Mesenteric fat pad (tissue), 1 donor: ENCODE results near the gene GYPA. TPM values are rescaled to one million over a fixed set of nuclear protein-coding genes. Genes with fewer than 3 reads are reported as not detected.
"Not testable (repeated sequence)": the region's sequence is repeated elsewhere in the genome, so short reads cannot be mapped to it uniquely, and the experiment has no call there.

ENCODE experiments used
- DNase-seq: peaks from one replicate; pipeline ENCODE4 v3.0.0-alpha.2; 2020; ENCODE audit warnings: low spot score
- long read RNA-seq: library from polyadenylated mRNA; unstranded; transcript quantifications from one replicate; pipeline ENCODE4 v2.0.0, GENCODE V29; 2020
- total RNA-seq: library from RNA; stranded (reverse); fragmentation: NEBNext Ultra II Directional; extraction: Animal tissue kit (Norgen Biotek cat#: 25700); gene quantifications from one replicate; pipeline ENCODE4 v1.2.1, GENCODE V29; 2021
- donor health status: DM: yes; HTN: yes; CAD: no.

The GYPA gene
- not detected for total RNA-seq
- long read RNA-seq, result 0 reads

DNA sequence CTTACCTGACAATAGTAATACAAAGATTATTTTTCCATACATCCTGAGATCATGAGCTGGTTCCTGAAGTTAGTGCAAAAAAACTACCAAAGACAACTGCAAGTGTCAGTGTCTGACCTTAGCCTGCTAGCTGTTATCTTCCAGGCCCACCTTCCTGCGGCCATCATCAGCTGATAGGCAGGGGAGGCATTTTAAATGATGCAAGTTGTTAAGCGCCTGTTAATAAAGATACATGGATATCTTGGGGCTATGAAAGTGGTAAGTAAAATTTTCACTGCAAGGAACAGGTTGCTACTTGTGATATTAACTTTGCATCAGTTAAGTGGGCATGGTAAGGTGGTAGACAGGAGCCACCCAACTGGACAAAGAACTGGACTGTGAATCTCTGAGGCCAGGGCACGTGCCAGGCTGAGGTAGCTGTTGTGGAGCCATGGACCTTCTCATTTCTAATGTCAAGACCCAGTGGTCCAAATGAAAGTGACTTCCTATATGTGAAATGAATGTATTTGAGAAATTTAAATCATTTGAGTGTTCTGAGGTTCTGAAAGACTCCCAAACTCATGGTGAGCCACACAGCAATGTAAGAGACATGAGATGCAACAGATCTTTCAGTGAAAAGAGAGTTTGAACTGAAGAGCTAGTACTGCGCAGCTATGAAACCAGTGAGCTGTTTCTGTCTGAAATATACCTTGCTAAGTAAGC, at the start of gene GYPA:
GYPA (minus strand) TSS at position 125 of the 702 bp plus-strand sequence; CDS start at position 42, 83 bp downstream.
- not testable (repeated sequence) for DNase-seq

DNA sequence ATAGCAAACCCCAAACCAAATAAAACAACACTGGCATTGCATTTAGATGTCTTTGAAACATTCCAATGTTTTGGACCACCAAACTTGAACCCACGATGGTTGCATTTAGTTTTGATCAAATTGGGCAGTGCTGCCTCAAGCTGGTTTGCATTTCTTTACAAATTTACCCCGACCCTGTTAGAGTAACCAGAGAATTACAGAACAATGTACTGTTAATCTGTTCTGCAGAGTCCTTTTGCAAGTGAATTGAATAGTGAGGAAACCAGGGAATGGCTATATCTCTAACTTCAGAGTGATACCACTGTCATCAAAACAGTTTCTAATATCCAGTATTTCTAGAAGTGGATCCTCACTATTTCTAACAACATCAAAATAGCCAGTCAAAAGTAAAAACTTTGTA, 49.5 kb upstream of the GYPA start:
- DNase-seq, result no peak

DNA sequence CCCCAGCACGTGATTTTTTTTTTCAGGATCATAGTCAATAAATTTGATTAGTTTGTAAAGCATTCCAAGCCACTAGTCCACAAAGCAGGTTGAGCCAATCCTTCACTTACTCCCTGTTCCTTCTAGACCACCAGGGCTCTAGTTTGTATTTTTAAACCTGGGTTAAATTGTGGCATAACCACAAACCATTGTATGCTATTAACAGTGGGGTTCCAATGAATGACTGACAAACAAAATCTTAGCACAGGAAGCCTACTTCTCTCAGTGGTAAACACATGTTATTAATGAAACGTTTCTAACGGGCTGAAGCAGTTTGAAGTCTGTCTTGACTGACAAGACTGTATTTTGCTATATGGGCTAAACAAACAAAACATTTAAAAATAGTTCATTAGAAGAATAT, 48.6 kb upstream of the GYPA start:
- no peak for DNase-seq

DNA sequence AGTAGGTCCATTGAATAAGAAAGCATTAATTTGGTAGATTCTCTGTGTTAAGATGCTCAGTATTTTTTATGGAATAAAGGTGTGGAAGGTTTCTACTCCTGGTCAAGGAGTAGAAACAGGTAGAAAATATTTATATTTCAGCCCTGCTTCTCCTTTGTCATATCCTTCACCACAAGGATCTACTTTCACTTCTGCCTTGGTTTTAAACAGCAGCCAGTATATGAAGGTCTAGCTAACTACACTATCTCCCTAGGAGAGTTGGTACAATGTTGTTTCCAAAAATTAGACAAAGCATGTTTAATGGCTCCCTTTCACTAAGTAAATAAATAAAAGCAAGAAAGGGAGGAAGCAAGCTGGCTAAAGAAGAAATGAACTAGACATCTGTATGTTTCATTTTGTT, 44.6 kb upstream of the GYPA start:
- no peak for DNase-seq

DNA sequence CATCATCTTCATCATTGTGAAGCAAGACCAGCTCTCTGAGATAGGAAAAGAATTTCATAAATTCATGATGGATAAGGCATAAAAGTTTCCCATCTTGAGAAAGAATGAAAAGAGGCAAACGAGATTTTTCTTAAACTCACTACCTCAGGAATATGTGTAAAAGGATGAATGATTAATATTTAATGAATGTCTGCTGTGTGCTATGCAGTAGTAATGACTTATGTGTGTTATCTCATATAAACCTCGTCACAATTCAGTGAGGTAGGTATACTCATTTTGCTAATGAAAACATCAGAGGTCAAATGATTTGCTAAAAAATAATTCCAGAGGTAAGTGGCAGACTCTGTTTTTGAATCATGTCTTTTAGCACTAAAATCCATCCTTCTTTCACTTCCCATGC, 42.6 kb upstream of the GYPA start:
- no peak for DNase-seq

DNA sequence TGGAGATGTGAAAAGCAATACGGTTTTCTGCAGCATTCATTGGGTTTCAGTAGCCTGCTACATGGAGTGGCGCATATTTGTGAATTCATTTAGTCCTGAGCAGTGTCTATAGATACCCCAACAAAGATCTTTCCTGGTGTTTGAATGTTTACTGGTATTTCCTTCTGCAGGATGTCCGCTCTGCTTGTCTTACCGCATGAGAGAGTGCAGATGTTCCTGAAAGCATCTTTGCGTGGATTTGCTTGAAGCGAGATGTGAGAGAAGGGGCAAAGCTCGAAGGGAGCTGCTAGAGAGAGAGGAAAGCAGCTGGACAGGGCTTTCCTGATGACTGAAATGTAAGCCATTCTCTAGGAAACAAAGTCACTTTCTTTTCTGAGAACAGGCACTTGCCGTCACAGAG, 40.9 kb upstream of the GYPA start:
- DNase-seq, result no peak

DNA sequence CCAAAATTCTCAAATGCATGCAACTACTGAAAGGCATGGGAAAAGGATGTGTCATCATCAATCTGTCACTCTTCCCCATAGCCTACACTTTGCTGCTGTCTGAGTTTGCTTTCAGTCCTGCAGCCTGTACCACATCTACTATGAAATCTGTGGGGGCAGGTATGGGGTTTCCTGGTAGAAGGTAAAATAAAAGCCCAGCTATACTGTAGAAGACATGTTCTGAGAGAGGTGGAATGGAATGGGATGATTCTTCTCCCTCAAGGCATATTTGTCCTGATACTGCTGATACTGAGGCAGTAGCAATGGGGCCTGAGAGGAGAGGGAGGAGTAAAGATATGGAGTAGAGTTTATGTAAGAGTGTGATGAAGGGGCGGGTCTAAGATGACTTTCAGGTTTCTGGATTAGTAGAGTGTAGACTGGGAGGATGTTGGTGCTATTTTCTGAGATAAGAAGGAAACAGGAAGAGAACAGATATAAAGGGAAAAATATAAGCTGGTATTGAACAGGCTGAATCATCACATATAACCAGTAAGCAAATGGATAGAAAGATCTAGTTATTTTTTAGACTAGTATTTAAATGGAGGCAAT, 38.7 kb upstream of the GYPA start:
- no peak for DNase-seq

DNA sequence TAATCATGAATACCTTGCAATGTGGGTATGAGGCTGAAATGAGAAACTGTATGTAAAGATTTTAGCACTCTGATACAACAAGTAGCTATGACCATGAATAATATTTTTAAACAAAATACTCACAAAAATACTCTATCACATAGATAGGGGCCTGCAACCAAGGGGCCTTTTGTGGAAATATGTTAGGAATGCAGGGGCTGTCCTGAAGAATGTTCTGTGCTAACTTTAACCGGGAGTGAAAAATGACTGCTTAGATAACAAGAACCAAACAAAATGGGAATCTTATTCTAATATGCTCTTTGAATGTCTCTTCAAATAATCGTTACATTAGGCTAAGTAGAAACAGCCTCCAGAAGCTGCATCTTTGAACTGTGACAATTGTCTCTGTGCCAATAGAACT, 37.9 kb upstream of the GYPA start:
- DNase-seq, result no peak

DNA sequence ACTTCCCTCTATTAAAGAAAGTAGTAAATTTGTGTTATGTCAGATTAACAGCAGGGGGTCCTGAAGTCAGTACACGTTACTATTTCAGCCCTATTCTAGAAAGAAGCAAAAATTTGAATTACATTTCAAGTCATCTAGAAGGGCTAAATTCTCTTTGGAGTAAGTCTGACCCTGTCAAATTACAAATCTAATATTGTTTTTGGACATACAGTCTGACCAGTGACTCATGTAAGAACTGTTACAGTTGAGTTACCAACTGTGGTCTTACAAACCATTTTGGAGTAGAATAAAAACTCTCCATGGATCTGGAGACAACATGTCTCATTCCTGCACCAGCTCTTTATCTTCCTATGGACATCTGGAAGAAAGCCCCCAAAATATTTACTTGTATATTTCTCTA, 36.0 kb upstream of the GYPA start:
- DNase-seq, result no peak

DNA sequence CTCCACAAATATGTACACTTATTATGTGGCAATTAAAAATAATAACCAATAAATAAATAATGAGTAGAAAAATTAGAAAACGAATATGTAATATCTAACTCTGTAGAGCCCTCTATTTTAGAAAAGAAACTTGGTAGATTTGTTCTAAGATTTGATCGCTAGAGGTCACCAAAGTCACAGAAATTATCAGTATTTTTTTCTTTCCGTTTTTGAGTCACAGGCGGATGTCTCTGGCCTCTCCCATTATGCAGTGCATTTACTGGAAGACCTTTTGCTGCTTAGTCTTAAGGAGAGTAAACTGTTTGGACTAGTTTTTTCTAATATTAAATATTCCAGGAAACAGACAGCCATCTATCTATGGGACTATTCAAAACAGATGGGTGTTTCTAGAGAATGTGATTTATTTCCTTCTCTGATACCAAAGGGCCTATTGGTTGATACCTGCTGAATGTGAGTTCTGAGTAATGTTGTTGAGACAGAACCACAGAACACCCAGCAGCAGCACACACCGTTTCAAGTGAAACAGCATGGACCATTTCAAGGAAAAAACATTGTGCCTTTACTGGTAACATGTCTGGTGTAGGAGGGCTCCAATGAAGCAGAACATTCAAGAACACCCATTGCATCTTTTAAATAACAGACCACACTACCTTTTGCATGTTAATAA, 34.0 kb upstream of the GYPA start:
- DNase-seq, result no peak

DNA sequence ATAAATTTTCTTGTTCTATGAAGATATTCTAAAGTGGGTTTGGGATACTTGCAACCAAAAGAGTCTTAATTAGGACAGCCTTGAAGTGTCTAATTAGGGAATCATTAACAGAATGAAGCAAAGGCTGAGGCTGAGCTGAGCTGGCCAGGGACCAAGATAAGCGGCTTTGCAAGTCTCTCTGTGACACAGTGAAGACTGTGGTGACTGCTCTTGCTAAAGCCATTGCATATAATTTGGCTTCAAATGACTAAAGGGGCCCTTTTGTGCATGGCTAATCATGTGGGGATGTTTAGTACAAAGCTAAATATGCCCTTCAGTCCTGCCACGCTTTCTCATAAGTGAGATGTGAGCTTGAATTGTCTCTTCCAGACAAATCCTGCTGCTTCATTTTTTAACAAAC, 31.2 kb upstream of the GYPA start:
- DNase-seq, result no peak

DNA sequence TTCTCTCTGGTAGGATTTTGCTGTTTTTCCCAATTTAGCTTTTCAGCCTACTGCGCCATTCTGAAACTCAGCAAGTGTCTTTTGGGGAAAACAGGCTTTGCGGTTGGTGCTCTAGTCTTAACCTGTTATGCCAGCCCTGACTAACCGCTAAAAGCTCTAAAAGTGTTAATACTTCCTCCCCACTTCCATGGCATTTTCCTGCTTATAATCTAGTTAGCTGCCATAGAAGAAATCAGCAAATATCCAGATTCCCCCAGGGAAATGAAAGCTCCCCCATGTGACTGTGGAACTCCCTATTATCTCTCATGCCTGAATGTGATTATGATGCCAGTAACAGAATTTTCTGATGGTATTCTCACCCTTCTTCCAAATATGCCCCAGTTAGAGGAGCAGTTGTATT, 28.7 kb upstream of the GYPA start:
- DNase-seq, result no peak

DNA sequence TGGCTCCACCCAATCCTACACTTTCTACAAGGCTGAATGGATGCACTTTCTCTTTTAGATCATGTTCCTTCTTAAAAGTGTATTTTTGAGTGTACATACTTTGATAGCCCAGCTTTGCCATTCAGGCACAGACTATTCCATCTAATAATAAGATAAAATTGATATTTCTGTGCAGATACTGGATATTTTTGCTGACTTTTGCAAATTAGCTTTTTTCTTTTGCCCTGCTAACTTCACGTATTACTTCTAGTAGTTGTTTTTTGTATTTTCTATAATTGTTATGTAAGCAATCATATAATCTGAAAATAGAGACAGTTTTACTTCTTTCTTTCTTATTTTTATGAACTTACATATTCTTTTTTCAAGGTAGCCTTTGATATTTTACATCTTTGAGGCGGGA, 13.5 kb upstream of the GYPA start:
- DNase-seq, result no peak

DNA sequence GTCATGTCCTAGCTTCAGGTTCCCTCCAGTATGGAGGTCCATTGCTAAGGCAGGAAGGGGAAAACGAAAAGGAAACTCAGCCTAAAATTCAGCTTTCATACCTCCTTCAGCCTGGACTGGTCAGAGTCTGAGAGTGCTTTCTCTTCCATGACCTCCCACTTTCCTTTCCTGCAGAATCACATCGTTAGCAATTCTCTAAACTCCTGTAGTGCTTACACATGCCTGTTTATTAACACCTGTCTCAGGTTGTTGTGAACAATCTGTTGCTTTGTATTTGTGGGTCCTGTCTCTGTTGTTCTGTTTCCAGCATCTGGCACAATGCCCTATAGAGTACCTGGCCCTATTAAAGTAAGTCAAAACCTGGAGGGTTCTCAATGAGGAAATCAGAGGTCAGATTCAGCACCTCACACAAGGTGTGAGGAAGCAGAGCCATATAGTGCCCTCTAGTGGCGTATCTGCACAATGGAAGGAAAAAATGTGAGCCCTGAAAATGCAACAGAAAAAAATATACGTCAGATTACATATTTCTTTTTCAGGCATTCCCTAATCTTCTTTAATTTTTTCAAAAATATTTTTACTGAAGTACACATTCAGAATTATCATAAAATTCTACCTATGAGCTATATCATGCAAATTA, 2.3 kb upstream of the GYPA start:
- DNase-seq, result not testable (repeated sequence)

DNA sequence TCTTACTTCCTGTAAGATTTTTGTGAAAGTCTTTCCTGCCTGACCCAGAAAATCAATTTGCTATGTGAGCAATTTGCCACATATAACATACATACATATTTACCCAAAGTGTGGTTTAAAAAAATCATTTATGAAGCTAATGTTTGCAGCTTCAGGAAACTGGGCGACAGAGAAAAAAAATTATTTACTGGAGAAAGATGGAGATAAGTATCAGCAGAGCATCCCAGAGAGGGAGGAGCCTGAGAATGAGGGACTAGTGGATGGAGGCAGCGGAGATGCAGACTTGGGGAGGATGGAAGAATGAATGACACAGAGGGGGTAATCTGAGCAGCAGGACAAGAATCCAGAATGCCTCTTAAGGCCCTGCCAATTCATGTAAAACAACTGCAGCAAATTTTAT, 975 bp upstream of the GYPA start:
- no peak for DNase-seq

DNA sequence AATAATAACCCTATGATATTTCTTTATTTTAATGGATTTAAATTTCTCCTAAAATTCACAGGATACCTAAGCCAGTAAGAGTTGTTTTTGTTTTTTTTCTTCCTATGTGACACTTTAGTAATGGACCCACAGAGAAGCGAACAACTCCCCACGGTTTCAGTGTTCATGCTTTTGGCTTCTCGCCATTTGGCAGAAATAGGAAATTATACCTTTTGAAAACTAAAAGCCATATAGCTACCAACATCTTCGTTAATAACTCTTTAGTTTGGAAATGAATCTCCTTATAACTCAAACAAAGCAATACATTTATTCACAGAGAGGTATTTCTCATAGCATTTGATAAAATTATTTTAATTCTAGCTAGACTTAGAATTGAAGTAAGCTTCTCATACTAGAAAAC, 527 bp downstream of the GYPA start:
- not testable (repeated sequence) for DNase-seq

DNA sequence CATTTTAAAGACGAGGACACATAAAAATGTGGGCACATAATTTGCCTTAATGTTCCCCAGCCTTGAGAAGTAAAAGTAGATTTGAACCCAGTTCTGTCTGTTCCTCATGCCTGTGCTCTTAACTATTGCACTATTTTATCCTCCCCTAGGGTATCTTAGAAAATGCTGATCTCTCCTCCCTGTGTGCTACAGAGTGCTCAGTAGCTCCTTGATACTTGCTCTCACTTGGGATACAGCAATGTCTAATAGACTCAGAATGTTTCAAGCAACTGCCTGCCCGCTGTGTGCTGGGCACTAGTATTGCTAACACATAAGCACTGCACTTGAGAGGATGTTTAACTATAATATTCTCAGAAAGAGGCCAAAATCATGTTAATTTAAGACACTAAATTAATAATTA, 971 bp downstream of the GYPA start:
- not testable (repeated sequence) for DNase-seq

DNA sequence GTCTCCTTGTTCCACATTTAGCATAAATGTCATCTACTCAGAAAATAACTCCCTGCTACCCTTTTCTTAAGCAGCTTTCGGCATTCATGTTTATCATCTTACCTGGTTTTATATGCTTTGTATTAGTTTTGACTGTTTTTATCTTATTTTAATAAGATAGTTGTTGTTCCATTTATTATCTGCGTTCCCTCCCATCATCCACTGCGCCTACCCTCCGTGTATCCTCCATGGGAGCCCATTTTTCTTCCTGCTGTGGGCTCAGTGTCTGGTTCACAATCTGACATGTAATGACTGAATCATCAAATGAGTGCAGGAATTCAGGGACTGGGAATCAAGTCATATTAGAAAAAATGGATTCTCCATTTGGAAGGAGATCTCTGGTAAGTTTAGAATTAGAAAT, 2.3 kb downstream of the GYPA start:
- not testable (repeated sequence) for DNase-seq

DNA sequence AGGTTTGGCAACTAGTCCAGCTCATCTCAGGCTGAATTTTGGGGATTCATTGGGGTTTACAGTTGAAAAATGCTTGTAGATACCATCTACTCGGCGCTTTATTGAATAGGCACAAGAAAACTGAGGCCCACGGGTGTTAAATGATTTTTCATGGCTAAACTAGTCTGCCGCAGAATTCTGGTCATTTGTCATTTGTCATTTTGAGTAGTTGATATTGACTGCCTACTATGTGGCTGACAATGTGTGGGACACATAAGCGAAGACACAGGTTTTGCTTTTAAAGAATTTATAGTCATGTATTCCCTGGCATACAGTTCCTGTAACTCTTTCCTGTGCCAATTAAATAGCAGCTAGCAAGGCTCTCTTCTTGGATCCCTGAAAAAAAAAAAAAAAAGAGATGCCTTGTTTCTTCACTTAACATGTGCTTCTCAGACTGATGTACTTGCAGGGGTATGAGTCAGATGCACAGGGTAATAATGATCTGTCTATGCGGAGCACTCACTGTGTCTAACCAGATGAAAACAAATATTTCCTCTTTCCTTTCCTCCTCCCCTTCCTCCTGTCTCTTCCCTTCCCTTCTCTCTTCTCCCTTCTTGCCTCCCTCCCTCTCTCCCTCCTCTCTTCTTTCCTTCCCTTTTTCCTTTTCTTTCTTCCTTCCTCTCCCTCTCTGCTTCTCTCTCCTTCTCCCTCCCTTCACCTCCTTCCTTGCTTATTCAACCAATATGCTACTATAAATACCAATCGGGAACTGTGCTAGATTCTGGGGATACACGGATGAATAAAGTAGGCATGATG, 3.2 kb downstream of the GYPA start:
- DNase-seq, result not testable (repeated sequence)

DNA sequence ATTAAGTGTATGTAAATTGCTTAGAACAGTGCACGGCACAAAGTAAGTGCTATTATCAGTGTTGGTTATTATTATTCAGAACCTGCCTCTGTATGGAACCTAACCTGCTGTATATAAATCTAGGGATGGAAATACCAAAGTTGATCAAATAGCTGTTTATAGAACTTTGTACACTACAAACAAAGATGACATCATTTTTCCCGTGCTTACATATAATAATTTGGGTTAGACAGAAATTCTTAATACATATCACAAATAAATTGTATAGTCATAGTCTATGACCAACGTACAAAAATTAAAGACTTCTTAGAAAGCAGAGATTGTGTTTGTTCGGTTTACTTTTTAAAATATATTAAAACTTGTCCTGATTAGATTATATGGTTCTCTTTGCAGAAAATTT, 4.3 kb downstream of the GYPA start:
- DNase-seq, result not testable (repeated sequence)

DNA sequence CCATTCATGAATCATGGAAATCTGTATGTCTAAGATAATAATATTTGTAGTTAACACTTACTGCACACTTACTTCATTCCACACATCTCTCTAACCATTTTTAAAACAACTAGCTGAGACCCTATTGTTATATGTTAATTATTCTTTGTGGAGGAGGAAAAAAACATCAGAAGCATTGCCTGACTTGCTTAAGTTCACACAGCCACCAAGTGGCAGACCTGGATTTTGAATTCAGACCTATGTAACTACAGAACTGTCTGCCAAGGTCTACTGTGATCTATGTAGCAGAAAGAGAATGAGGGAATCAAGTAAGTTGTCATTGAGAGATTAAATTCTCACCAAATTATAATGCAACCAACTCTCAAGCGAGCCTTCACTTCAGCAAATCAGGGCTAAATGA, 10.4 kb downstream of the GYPA start:
- DNase-seq, result not testable (repeated sequence)
